HEK293 (cell line): ENCODE results near the gene CCDC102B.

ENCODE experiments used
- CTCF ChIA-PET: fragments of 350-600 bp; formaldehyde crosslinking; extraction: SDS; loops from one replicate; lab custom pipeline; 2021; ENCODE audit warnings: antibody characterized with exemption; lab: Yijun Ruan, JAX
- POLR2A ChIA-PET: fragments of 300-600 bp; formaldehyde crosslinking; extraction: SDS; loops from one replicate; lab custom pipeline; 2020; ENCODE audit warnings: antibody characterized with exemption, inconsistent platforms; lab: Yijun Ruan, JAX
- H3K27ac ChIP-seq: fragments of 200-500 bp; sonication (Bioruptor generic); 2 replicates; pipeline ENCODE4 v1.5.1; 2014; ENCODE audit warnings: low read depth, low read length, control low read depth, inconsistent platforms; ENCODE audit errors: extremely low read depth
- H3K36me3 ChIP-seq, 2 experiments: fragments of 200-500 bp in 1 of 2; sonication (Bioruptor generic) in 1 of 2; 1 replicate in 1 of 2; 2 replicates in 1 of 2; pipeline ENCODE4 v1.5.1; 2014 to 2017; ENCODE audit warnings: inconsistent platforms in 2 of 2, low read length in 2 of 2; ENCODE audit not compliant: control insufficient read depth in 2 of 2, insufficient read depth in 1 of 2
- H3K4me1 ChIP-seq: fragments of 200-500 bp; sonication (Bioruptor generic); 2 replicates; pipeline ENCODE4 v1.5.1; 2014; ENCODE audit warnings: mild to moderate bottlenecking, low read length, inconsistent platforms; ENCODE audit not compliant: control insufficient read depth, insufficient read depth
- H3K4me3 ChIP-seq: 2 replicates; pipeline ENCODE4 v1.5.1; 2011; ENCODE audit warnings: low read depth, mild to moderate bottlenecking, control low read depth, low read length, moderate library complexity
- H3K9me3 ChIP-seq: fragments of 200-500 bp; sonication (Bioruptor generic); 2 replicates; pipeline ENCODE4 v1.5.1; 2014; ENCODE audit warnings: low read depth, low read length, inconsistent platforms; ENCODE audit not compliant: control insufficient read depth, insufficient read depth
- CTCF ChIP-seq: fragments of 450-650 bp; formaldehyde crosslinking; IDR thresholded peaks from 2 replicates; pipeline ENCODE4 v1.5.1; 2016; ENCODE audit warnings: missing biosample characterization, missing genetic modification characterization
- GFI1B ChIP-seq: fragments of 450-650 bp; formaldehyde crosslinking; IDR thresholded peaks from 2 replicates; pipeline ENCODE4 v1.5.1; 2016; ENCODE audit warnings: missing biosample characterization, missing genetic modification characterization
- GLI4 ChIP-seq: fragments of 450-650 bp; formaldehyde crosslinking; IDR thresholded peaks from 2 replicates; pipeline ENCODE4 v1.5.1; 2016; ENCODE audit warnings: missing biosample characterization, missing genetic modification characterization
- GLIS2 ChIP-seq: fragments of 450-650 bp; formaldehyde crosslinking; IDR thresholded peaks from 2 replicates; pipeline ENCODE4 v1.5.1; 2016; ENCODE audit warnings: missing biosample characterization, missing genetic modification characterization
- HOXC10 ChIP-seq: sonication (generic); formaldehyde crosslinking; IDR thresholded peaks from 2 replicates; pipeline ENCODE4 v1.8.1; 2023; ENCODE audit warnings: mild to moderate bottlenecking, missing genetic modification reagents
- SP2 ChIP-seq: fragments of 450-650 bp; formaldehyde crosslinking; IDR thresholded peaks from 2 replicates; pipeline ENCODE4 v1.5.1; 2016; ENCODE audit warnings: missing biosample characterization, missing genetic modification characterization
- YY1 ChIP-seq: fragments of 450-650 bp; formaldehyde crosslinking; IDR thresholded peaks from 2 replicates; pipeline ENCODE4 v1.5.1; 2018; ENCODE audit warnings: missing biosample characterization, missing genetic modification characterization
- ZFP37 ChIP-seq: fragments of 450-650 bp; formaldehyde crosslinking; IDR thresholded peaks from 2 replicates; pipeline ENCODE4 v1.5.1; 2016; ENCODE audit warnings: missing biosample characterization, missing genetic modification characterization
- ZNF112 ChIP-seq: fragments of 450-650 bp; formaldehyde crosslinking; IDR thresholded peaks from 2 replicates; pipeline ENCODE4 v1.5.0; 2017; ENCODE audit warnings: missing biosample characterization, missing genetic modification characterization
- ZNF121 ChIP-seq: fragments of 450-650 bp; formaldehyde crosslinking; IDR thresholded peaks from 2 replicates; pipeline ENCODE4 v1.5.1; 2016; ENCODE audit warnings: missing biosample characterization, missing genetic modification characterization
- ZNF174 ChIP-seq: fragments of 450-650 bp; formaldehyde crosslinking; IDR thresholded peaks from 2 replicates; pipeline ENCODE4 v1.5.0; 2017; ENCODE audit warnings: missing biosample characterization, mild to moderate bottlenecking, missing genetic modification characterization
- ZNF24 ChIP-seq: fragments of 450-650 bp; formaldehyde crosslinking; IDR thresholded peaks from 2 replicates; pipeline ENCODE4 v1.5.1; 2016; ENCODE audit warnings: missing biosample characterization, missing genetic modification characterization
- ZNF324 ChIP-seq: fragments of 450-650 bp; formaldehyde crosslinking; IDR thresholded peaks from 2 replicates; pipeline ENCODE4 v1.5.1; 2016; ENCODE audit warnings: missing biosample characterization, missing genetic modification characterization
- ZNF335 ChIP-seq: fragments of 450-650 bp; formaldehyde crosslinking; conservative IDR thresholded peaks from 2 replicates; pipeline ENCODE4 v1.5.1; 2016; ENCODE audit warnings: missing biosample characterization, missing genetic modification characterization
- ZNF394 ChIP-seq: fragments of 450-650 bp; formaldehyde crosslinking; IDR thresholded peaks from 2 replicates; pipeline ENCODE4 v1.5.1; 2016; ENCODE audit warnings: missing biosample characterization, missing genetic modification characterization, mild to moderate bottlenecking, moderate library complexity, borderline replicate concordance
- ZNF416 ChIP-seq: fragments of 450-650 bp; formaldehyde crosslinking; IDR thresholded peaks from 2 replicates; pipeline ENCODE4 v1.5.1; 2016; ENCODE audit warnings: missing biosample characterization, missing genetic modification characterization
- ZNF423 ChIP-seq: fragments of 450-650 bp; formaldehyde crosslinking; IDR thresholded peaks from 2 replicates; pipeline ENCODE4 v1.5.1; 2016; ENCODE audit warnings: missing biosample characterization, missing genetic modification characterization
- ZNF433 ChIP-seq: fragments of 450-650 bp; formaldehyde crosslinking; IDR thresholded peaks from 2 replicates; pipeline ENCODE4 v1.5.1; 2016; ENCODE audit warnings: missing biosample characterization, missing genetic modification characterization, low read depth
- ZNF449 ChIP-seq: fragments of 450-650 bp; formaldehyde crosslinking; IDR thresholded peaks from 2 replicates; pipeline ENCODE4 v1.5.1; 2017; ENCODE audit warnings: missing biosample characterization, mild to moderate bottlenecking, missing genetic modification characterization, moderate library complexity
- ZNF626 ChIP-seq: fragments of 450-650 bp; sonication (Bioruptor Pico); formaldehyde crosslinking; IDR thresholded peaks from 2 replicates; pipeline ENCODE4 v1.5.1; 2018; ENCODE audit warnings: missing biosample characterization, missing genetic modification characterization, inconsistent platforms
- ZNF660 ChIP-seq: fragments of 450-650 bp; IDR thresholded peaks from 2 replicates; pipeline ENCODE4 v1.5.1; 2018; ENCODE audit warnings: missing biosample characterization, mild to moderate bottlenecking, missing genetic modification characterization
- ZSCAN5A ChIP-seq: fragments of 450-650 bp; formaldehyde crosslinking; IDR thresholded peaks from 2 replicates; pipeline ENCODE4 v1.5.1; 2016; ENCODE audit warnings: missing biosample characterization, missing genetic modification characterization
- TF ChIP-seq, protein P1 (sequence below): fragments of 450-650 bp; formaldehyde crosslinking; IDR thresholded peaks from 2 replicates; pipeline ENCODE4 v1.5.1; 2016; ENCODE audit warnings: missing biosample characterization, missing genetic modification characterization, low read depth
- TF ChIP-seq, protein P2 (sequence below): sonication (generic); formaldehyde crosslinking; IDR thresholded peaks from 2 replicates; pipeline ENCODE4 v1.8.1; 2022; ENCODE audit warnings: mild to moderate bottlenecking, moderate library complexity, missing genetic modification reagents
- TF ChIP-seq, protein P3 (sequence below): fragments of 450-650 bp; formaldehyde crosslinking; IDR thresholded peaks from 2 replicates; pipeline ENCODE4 v1.5.1; 2017; ENCODE audit warnings: missing biosample characterization, missing genetic modification characterization

Gene CCDC102B

GRCh38 chr18:68769461-68769860, 28.4 kb upstream of the CCDC102B start:
- H3K27ac ChIP-seq = no peak overlapping the region
- ChIA-PET CTCF (no interaction called here), POLR2A (no interaction called here)
- no peaks in the 10 kb centered on the region for H3K9me3 ChIP-seq
- no peak for TF ChIP-seq YY1 (tag by site-specific recombination)
- TF ChIP-seq ZFP37 (tag by site-specific recombination) = no peak
- no peak for TF ChIP-seq CTCF (tag by site-specific recombination)
- no peak for TF ChIP-seq ZNF112 (tag by site-specific recombination)
- no peak for TF ChIP-seq ZNF626
- no peak for TF ChIP-seq ZNF324
- TF ChIP-seq ZNF394 = no peak
- TF ChIP-seq, protein P1, sequence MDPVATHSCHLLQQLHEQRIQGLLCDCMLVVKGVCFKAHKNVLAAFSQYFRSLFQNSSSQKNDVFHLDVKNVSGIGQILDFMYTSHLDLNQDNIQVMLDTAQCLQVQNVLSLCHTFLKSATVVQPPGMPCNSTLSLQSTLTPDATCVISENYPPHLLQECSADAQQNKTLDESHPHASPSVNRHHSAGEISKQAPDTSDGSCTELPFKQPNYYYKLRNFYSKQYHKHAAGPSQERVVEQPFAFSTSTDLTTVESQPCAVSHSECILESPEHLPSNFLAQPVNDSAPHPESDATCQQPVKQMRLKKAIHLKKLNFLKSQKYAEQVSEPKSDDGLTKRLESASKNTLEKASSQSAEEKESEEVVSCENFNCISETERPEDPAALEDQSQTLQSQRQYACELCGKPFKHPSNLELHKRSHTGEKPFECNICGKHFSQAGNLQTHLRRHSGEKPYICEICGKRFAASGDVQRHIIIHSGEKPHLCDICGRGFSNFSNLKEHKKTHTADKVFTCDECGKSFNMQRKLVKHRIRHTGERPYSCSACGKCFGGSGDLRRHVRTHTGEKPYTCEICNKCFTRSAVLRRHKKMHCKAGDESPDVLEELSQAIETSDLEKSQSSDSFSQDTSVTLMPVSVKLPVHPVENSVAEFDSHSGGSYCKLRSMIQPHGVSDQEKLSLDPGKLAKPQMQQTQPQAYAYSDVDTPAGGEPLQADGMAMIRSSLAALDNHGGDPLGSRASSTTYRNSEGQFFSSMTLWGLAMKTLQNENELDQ = no peak
- no peak for TF ChIP-seq ZNF449
- no peak for TF ChIP-seq GLI4
- H3K4me1 ChIP-seq = no peaks in the 10 kb centered on the region
- H3K4me3 ChIP-seq = no peak overlapping the region
- H3K36me3 ChIP-seq = no peaks in the 10 kb centered on the region

- TF ChIP-seq ZNF121 (no peak), SP2 (no peak), ZNF335 (tag by site-specific recombination) (no peak), ZNF423 (tag by site-specific recombination) (no peak), ZNF416 (no peak), ZNF174 (tag by site-specific recombination) (no peak), ZNF24 (tag by site-specific recombination) (no peak), GFI1B (no peak)
- ChIA-PET CTCF (no interaction called here), POLR2A (no interaction called here)
- no peak overlapping the region for H3K4me3 ChIP-seq
- H3K9me3 ChIP-seq = no peaks in the 10 kb centered on the region
- no peak overlapping the region for H3K27ac ChIP-seq
- no peaks in the 10 kb centered on the region for H3K4me1 ChIP-seq
- H3K36me3 ChIP-seq = no peaks in the 10 kb centered on the region
Measured at GRCh38 chr18:68772268-68772667, 25.6 kb upstream of the CCDC102B start.

DNA sequence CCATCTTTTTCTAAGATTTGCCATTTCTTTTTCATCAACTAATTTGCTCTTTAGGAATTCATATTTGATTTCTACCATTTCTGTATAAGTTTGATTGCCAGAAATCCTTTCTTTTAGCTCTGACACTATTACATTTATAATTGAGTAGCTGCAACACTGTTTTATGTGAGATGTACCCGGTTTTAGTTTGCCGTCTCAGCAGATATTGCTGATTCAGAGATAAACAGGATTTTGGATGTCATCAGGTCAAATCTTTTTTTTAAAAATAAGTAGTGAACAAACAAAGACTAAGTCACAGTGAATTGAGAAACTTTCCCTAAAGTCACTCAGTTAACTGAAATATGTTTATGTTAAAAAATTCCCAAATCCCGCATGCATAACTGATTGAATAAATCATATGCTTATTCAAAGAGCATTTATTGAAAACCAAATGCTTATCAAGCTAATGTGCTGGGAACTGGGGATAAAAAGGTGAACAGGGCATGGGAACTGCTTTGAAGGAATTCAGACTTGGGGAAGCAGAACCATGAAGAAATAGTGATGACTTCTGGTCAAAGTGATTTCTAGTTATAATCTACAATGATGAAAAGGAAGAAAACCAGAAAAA, 19.5 kb upstream of the CCDC102B start:
- no peaks in the 10 kb centered on the region for H3K9me3 ChIP-seq
- H3K4me1 ChIP-seq = no peaks in the 10 kb centered on the region
- H3K27ac ChIP-seq = no peak overlapping the region
- ChIA-PET POLR2A (no interaction called here), CTCF (interaction anchor here (0.5 kb wide), 1 partner anchor 18 kb away, joined by 3 read pairs; no protein-coding TSS in a partner anchor)
- no peaks in the 10 kb centered on the region for H3K36me3 ChIP-seq
- H3K4me3 ChIP-seq = no peak overlapping the region
- TF ChIP-seq ZNF433 (tag by site-specific recombination) (no peak), HOXC10 (no peak), ZNF660 (tag by site-specific recombination) (no peak), GLIS2 (tag by site-specific recombination) (no peak), ZSCAN5A (tag by site-specific recombination) (no peak)
- TF ChIP-seq, protein P2, sequence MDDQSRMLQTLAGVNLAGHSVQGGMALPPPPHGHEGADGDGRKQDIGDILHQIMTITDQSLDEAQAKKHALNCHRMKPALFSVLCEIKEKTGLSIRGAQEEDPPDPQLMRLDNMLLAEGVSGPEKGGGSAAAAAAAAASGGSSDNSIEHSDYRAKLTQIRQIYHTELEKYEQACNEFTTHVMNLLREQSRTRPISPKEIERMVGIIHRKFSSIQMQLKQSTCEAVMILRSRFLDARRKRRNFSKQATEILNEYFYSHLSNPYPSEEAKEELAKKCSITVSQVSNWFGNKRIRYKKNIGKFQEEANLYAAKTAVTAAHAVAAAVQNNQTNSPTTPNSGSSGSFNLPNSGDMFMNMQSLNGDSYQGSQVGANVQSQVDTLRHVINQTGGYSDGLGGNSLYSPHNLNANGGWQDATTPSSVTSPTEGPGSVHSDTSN (CRISPR knock-in tag) = no peak
- TF ChIP-seq, protein P3, sequence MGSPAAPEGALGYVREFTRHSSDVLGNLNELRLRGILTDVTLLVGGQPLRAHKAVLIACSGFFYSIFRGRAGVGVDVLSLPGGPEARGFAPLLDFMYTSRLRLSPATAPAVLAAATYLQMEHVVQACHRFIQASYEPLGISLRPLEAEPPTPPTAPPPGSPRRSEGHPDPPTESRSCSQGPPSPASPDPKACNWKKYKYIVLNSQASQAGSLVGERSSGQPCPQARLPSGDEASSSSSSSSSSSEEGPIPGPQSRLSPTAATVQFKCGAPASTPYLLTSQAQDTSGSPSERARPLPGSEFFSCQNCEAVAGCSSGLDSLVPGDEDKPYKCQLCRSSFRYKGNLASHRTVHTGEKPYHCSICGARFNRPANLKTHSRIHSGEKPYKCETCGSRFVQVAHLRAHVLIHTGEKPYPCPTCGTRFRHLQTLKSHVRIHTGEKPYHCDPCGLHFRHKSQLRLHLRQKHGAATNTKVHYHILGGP = no peak
